GM12878 (cell line): ENCODE data around the gene NHLRC4. TPM values are rescaled to one million over a fixed set of nuclear protein-coding genes. Genes with fewer than 3 reads are reported as not detected.

Experiments used
- ATAC-seq: fragments of 200-7000 bp; cut with Tn5 transposase; 3 replicates; pipeline ENCODE4 v1.9.1; 2020; ENCODE audit warnings: mild to moderate bottlenecking, moderate library complexity
- BruUV-seq: library from RNA; stranded (reverse); fragments of 400-500 nt; replicated peaks from 2 replicates; lab custom pipeline; 2021; lab: Mats Ljungman, UMichigan
- CTCF ChIA-PET: fragments of 300-600 bp; sonication (Branson Sonifier 250); formaldehyde crosslinking; extraction: SDS; loops from one replicate; lab custom pipeline; 2021; ENCODE audit warnings: inconsistent platforms; lab: Yijun Ruan, JAX
- POLR2A ChIA-PET: fragments of 350-600 bp; formaldehyde crosslinking; extraction: SDS; loops from one replicate; lab custom pipeline; 2021; ENCODE audit warnings: inconsistent platforms; lab: Charles Lee
- RAD21 ChIA-PET: fragments of 300-600 bp; sonication (Branson Sonifier 250); formaldehyde crosslinking; loops from one replicate; lab custom pipeline; 2023; ENCODE audit warnings: antibody characterized with exemption; ENCODE audit not compliant: unreplicated experiment; lab: Charles Lee
- SMC1A ChIA-PET: fragments of 300-600 bp; sonication (Branson Sonifier 250); formaldehyde crosslinking; loops from one replicate; lab custom pipeline; 2023; ENCODE audit not compliant: unreplicated experiment, uncharacterized antibody; lab: Charles Lee
- DNase-seq: peaks from one replicate; pipeline ENCODE4 v3.0.0-alpha.2; 2011; ENCODE audit warnings: low read depth, low spot score
- FAIRE-seq: peaks from 3 replicates; lab custom pipeline; 2011; peaks lifted over from hg19 to GRCh38; lab: Jason Lieb, UNC
- H2AFZ ChIP-seq: 2 replicates; pipeline ENCODE4 v1.6.0; 2011; ENCODE audit warnings: low read depth, low read length, control low read depth; ENCODE audit not compliant: control insufficient read depth
- H3K27ac ChIP-seq: 2 replicates; pipeline ENCODE4 v1.5.1; 2011; ENCODE audit warnings: control low read depth; ENCODE audit not compliant: control insufficient read depth, insufficient read depth
- H3K27me3 ChIP-seq, 2 experiments: replicated peaks in 1 of 2; 2 replicates each; pipeline versions ENCODE4 v1.6.0 to v1.6.1; 2011; ENCODE audit warnings: low read length in 1 of 2; ENCODE audit not compliant: control insufficient read depth in 2 of 2, insufficient read depth in 2 of 2
- H3K36me3 ChIP-seq, 2 experiments: 2 replicates each; pipeline ENCODE4 v1.5.1; 2011; ENCODE audit warnings: low read length in 1 of 2; ENCODE audit not compliant: control insufficient read depth in 2 of 2, insufficient read depth in 2 of 2
- H3K4me1 ChIP-seq: 2 replicates; pipeline ENCODE4 v1.6.1; 2011; ENCODE audit warnings: mild to moderate bottlenecking, low read length, moderate library complexity, mixed read lengths; ENCODE audit not compliant: control insufficient read depth, insufficient read depth
- H3K4me2 ChIP-seq: 2 replicates; pipeline ENCODE4 v1.6.0; 2011; ENCODE audit warnings: control low read depth; ENCODE audit not compliant: control insufficient read depth, insufficient read depth
- H3K4me3 ChIP-seq: fragments of 200-600 bp; sonication (generic); 2 replicates; pipeline ENCODE4 v1.5.1; 2016
- H3K79me2 ChIP-seq: 2 replicates; pipeline ENCODE4 v1.6.0; 2011; ENCODE audit warnings: low read length; ENCODE audit not compliant: control insufficient read depth, insufficient read depth
- H3K9ac ChIP-seq: 2 replicates; pipeline ENCODE4 v1.8.0; 2011; ENCODE audit warnings: low read length, control low read depth, mixed read lengths; ENCODE audit not compliant: control insufficient read depth, insufficient read depth
- H3K9me3 ChIP-seq: replicated peaks from 3 replicates; pipeline ENCODE4 v1.5.1; 2011; ENCODE audit warnings: mild to moderate bottlenecking, low read length; ENCODE audit not compliant: control insufficient read depth, insufficient read depth
- H4K20me1 ChIP-seq: 2 replicates; pipeline ENCODE4 v1.6.0; 2011; ENCODE audit not compliant: control insufficient read depth, insufficient read depth
- WGBS: methylation state at CpG from one replicate; pipeline ENCODE4 v1.1.6; 2016; ENCODE audit warnings: low lambda C conversion rate; ENCODE audit not compliant: insufficient replicate concordance, insufficient coverage; ENCODE audit errors: missing lambda C conversion rate; 5-methylcytosine and 5-hydroxymethylcytosine counted together
- in situ Hi-C: fragments of 300-500 bp; cut with MboI; formaldehyde crosslinking; loops from 9 replicates; pipeline ENCODE4 v1.14.3; 2018; ENCODE audit warnings: mixed read lengths
- intact Hi-C: fragments of 100-400 bp; cut with micrococcal nuclease; formaldehyde crosslinking; loops from one replicate; pipeline ENCODE4 v1.14.2; 2022; ENCODE audit not compliant: unreplicated experiment
- polyA plus RNA-seq, 11 experiments: library from polyadenylated mRNA; depleted of rRNA in 4 of 11; unstranded in 6 of 11; stranded (reverse) in 5 of 11; fragments of >200 nt; fragmentation: Nextera tagmentation in 4 of 11; fragmentation: Illumina TruSeq in 1 of 11; extraction: Ambion mirVana in 4 of 11; extraction: Trizol in 1 of 11; gene quantifications; 1 replicate in 1 of 11; 2 replicates in 10 of 11; pipeline versions ENCODE4 v1.2.1 to v1.2.3, GENCODE V29; 2011 to 2016; ENCODE audit warnings: inconsistent platforms in 2 of 11, missing spikeins in 2 of 11, low read depth in 1 of 11
- total RNA-seq, 4 experiments: library from RNA; depleted of rRNA in 3 of 4; stranded (reverse); fragments of >200 nt in 3 of 4; fragmentation: Illumina TruSeq in 1 of 4; extraction: Trizol in 1 of 4; gene quantifications; 2 replicates each; pipeline versions ENCODE4 v1.2.1 to v1.2.3, GENCODE V29; 2013 to 2021
- TF ChIP-seq, protein P1 (sequence below): fragments of 450-650 bp; IDR thresholded peaks from 2 replicates; pipeline ENCODE4 v1.6.1; 2017; ENCODE audit warnings: antibody characterized with exemption, mild to moderate bottlenecking, moderate library complexity

NHLRC4 gene
- total and polyA plus RNA-seq, 10 of the 15 experiments (the other 5 are each of a cell fraction or from before 2014, with no cell fraction given), result 0.07 to 1.1 (median 0.57) TPM; not detected in 3

GRCh38 chr16:539901-540530, 26.8 kb upstream of the NHLRC4 start:
- no peak overlapping the region for H3K27ac ChIP-seq
- CTCF ChIA-PET, result interaction anchor here (1.1 kb wide), 1 partner anchor 9 kb away, joined by 3 read pairs; no protein-coding TSS in a partner anchor
- no peak for ATAC-seq
- in situ Hi-C loops, result no loop called here
- H4K20me1 ChIP-seq, result no peaks in the 10 kb centered on the region
- no peak overlapping the region for H3K4me2 ChIP-seq
- TF ChIP-seq, protein P1, sequence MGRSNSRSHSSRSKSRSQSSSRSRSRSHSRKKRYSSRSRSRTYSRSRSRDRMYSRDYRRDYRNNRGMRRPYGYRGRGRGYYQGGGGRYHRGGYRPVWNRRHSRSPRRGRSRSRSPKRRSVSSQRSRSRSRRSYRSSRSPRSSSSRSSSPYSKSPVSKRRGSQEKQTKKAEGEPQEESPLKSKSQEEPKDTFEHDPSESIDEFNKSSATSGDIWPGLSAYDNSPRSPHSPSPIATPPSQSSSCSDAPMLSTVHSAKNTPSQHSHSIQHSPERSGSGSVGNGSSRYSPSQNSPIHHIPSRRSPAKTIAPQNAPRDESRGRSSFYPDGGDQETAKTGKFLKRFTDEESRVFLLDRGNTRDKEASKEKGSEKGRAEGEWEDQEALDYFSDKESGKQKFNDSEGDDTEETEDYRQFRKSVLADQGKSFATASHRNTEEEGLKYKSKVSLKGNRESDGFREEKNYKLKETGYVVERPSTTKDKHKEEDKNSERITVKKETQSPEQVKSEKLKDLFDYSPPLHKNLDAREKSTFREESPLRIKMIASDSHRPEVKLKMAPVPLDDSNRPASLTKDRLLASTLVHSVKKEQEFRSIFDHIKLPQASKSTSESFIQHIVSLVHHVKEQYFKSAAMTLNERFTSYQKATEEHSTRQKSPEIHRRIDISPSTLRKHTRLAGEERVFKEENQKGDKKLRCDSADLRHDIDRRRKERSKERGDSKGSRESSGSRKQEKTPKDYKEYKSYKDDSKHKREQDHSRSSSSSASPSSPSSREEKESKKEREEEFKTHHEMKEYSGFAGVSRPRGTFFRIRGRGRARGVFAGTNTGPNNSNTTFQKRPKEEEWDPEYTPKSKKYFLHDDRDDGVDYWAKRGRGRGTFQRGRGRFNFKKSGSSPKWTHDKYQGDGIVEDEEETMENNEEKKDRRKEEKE, result no peak
- no peak overlapping the region for H2AFZ ChIP-seq
- RAD21 ChIA-PET, result no interaction called here
- POLR2A ChIA-PET, result no interaction called here
- H3K36me3 ChIP-seq, result peaks cover 0 to 25% of the 10 kb centered on the region in 2 experiments; a peak in 2 of 4 replicates
- FAIRE-seq, result no peak
- no peak for DNase-seq
- no peaks in the 10 kb centered on the region for H3K4me1 ChIP-seq
- SMC1A ChIA-PET, result no interaction called here
- H3K27me3 ChIP-seq, result no peaks in the 10 kb centered on the region
- BruUV-seq, result no TSS peak
- 96% methylated on average over 27 of the region's 34 CpGs for WGBS
- H3K9me3 ChIP-seq, result no peaks in the 10 kb centered on the region
- intact Hi-C loops, result no loop called here
- H3K9ac ChIP-seq, result no peak overlapping the region
- no peak overlapping the region for H3K4me3 ChIP-seq
- H3K79me2 ChIP-seq, result no peaks in the 10 kb centered on the region; the same call in none of the 2 replicates
